Nephron progenitor cell (in vitro differentiated cells): ENCODE results near the gene PAPSS1.

Experiments
- DNase-seq: peaks from one replicate; pipeline ENCODE4 v3.0.0; 2021
- H3K27ac Mint-ChIP-seq: 2 replicates; pipeline ENCODE4 v1.8.0; 2021; ENCODE audit warnings: mild to moderate bottlenecking, moderate library complexity, mixed read lengths
- H3K27me3 Mint-ChIP-seq: 2 replicates; pipeline ENCODE4 v1.8.0; 2021; ENCODE audit warnings: mild to moderate bottlenecking, low read depth, mixed read lengths; ENCODE audit not compliant: poor library complexity
- H3K36me3 Mint-ChIP-seq: 2 replicates; pipeline ENCODE4 v1.8.0; 2021; ENCODE audit warnings: low read depth, mixed read lengths
- H3K4me1 Mint-ChIP-seq: 2 replicates; pipeline ENCODE4 v1.8.0; 2021; ENCODE audit warnings: mixed read lengths
- H3K4me3 Mint-ChIP-seq: 2 replicates; pipeline ENCODE4 v1.8.0; 2021; ENCODE audit warnings: mild to moderate bottlenecking, moderate library complexity, mixed read lengths
- H3K9me3 Mint-ChIP-seq: 2 replicates; pipeline ENCODE4 v1.8.0; 2021; ENCODE audit warnings: mild to moderate bottlenecking, moderate library complexity, mixed read lengths
- CTCF ChIP-seq: fragments of 200-600 bp; sonication (generic); IDR thresholded peaks from 2 replicates; pipeline ENCODE4 v1.5.0; 2021; ENCODE audit warnings: antibody characterized with exemption

Gene PAPSS1

GRCh38 chr4:107721436-107722100, 1.5 kb upstream of the PAPSS1 start:
- H3K27me3 Mint-ChIP-seq: no peaks in the 10 kb centered on the region
- peaks cover 36% of the 10 kb centered on the region for H3K4me1 Mint-ChIP-seq
- no peaks in the 10 kb centered on the region for H3K36me3 Mint-ChIP-seq
- H3K27ac Mint-ChIP-seq: no peak overlapping the region
- peak overlapping the region; percentile 98 for H3K4me3 Mint-ChIP-seq
- H3K9me3 Mint-ChIP-seq: peaks cover 3% of the 10 kb centered on the region
- TF ChIP-seq CTCF: no peak
- peak; percentile 46 for DNase-seq

GRCh38 chr4:107719207-107719921, 670 bp downstream of the PAPSS1 start:
- no peak for DNase-seq
- H3K36me3 Mint-ChIP-seq: peaks cover 16% of the 10 kb centered on the region
- H3K27me3 Mint-ChIP-seq: no peaks in the 10 kb centered on the region
- H3K27ac Mint-ChIP-seq: peak overlapping the region; percentile 62
- H3K4me1 Mint-ChIP-seq: peaks cover 42% of the 10 kb centered on the region
- peaks cover 4% of the 10 kb centered on the region for H3K9me3 Mint-ChIP-seq
- peak overlapping the region; percentile 98 for H3K4me3 Mint-ChIP-seq
- no peak for TF ChIP-seq CTCF

GRCh38 chr4:107718351-107718965, 1.6 kb downstream of the PAPSS1 start:
- Mint-ChIP-seq H3K27me3 (no peaks in the 10 kb centered on the region), H3K4me3 (peak overlapping the region; percentile 98), H3K27ac (no peak overlapping the region), H3K36me3 (peaks cover 24% of the 10 kb centered on the region), H3K4me1 (peaks cover 42% of the 10 kb centered on the region), H3K9me3 (peaks cover 9% of the 10 kb centered on the region)
- no peak for TF ChIP-seq CTCF
- DNase-seq: no peak

DNA sequence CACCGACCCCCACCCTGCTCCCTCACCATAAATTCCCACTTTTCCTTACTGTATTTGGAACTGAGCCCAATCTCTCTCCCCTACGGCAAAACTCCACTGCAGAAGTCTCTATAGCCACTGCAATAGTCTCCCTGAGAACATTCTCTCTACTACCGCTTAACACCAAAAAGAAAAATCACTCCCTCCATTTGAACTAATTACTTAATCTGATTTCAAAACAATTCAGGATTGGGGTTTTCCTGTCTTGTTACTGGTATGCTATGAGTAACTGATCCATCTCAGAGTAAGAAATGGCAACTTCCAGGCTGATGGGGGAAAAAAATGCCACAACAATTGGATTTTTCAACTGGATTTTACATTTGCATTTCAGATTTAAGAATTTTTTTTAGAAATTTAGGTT, 5.8 kb downstream of the PAPSS1 start:
- no peak overlapping the region for H3K27ac Mint-ChIP-seq
- H3K36me3 Mint-ChIP-seq: peaks cover 61% of the 10 kb centered on the region
- peaks cover 30% of the 10 kb centered on the region for H3K9me3 Mint-ChIP-seq
- peaks cover 29% of the 10 kb centered on the region for H3K4me1 Mint-ChIP-seq
- DNase-seq: no peak
- H3K4me3 Mint-ChIP-seq: no peak overlapping the region
- no peaks in the 10 kb centered on the region for H3K27me3 Mint-ChIP-seq
- TF ChIP-seq CTCF: no peak

GRCh38 chr4:107712236-107712635, 7.8 kb downstream of the PAPSS1 start:
- Mint-ChIP-seq H3K36me3 (peaks cover 80% of the 10 kb centered on the region), H3K9me3 (peaks cover 48% of the 10 kb centered on the region), H3K4me3 (no peak overlapping the region), H3K4me1 (peaks cover 10% of the 10 kb centered on the region), H3K27me3 (no peaks in the 10 kb centered on the region), H3K27ac (no peak overlapping the region)
- DNase-seq: no peak
- TF ChIP-seq CTCF: no peak
